MM.1S (cell line): ENCODE results near the gene MIOX.

Source experiments
- CTCF ChIP-seq: fragments of 300-600 bp; sonication (generic); IDR thresholded peaks from 2 replicates; pipeline ENCODE4 v1.5.1; 2016; ENCODE audit warnings: antibody characterized with exemption, low read length, mixed read lengths
- EZH2 ChIP-seq: fragments of 300-600 bp; sonication (generic); optimal IDR thresholded peaks from 2 replicates; pipeline ENCODE3; 2017; ENCODE audit warnings: low read depth, mild to moderate bottlenecking, antibody characterized with exemption, low read length, mixed read lengths
- EZH2phosphoT487 ChIP-seq: fragments of 300-600 bp; sonication (generic); IDR thresholded peaks from 2 replicates; pipeline ENCODE4 v1.6.1; 2018; ENCODE audit warnings: antibody characterized with exemption, low read length

GRCh38 chr22:50459016-50459415 lies 27.6 kb upstream of the MIOX start:
- TF ChIP-seq CTCF (no peak), EZH2 (no peak), EZH2phosphoT487 (no peak)
